ENCODE results near the gene BANP.
"Not testable (repeated sequence)": the region's sequence is repeated elsewhere in the genome, so short reads cannot be mapped to it uniquely, and the experiment has no call there.

GRCh38 chr16:88121391-88121790 is 170.2 kb downstream of the BANP start:
- not testable (repeated sequence) for TF ChIP-seq POLR2A (IDR thresholded peaks at IDR 0.05; ENCODE audit: low read length); GATA1 (IDR thresholded peaks at IDR 0.05; ENCODE audit: low read depth, low read length)

Data from erythroblast (primary cell).